Measurements from ENCODE around the gene RNF180. TPM values are rescaled to one million over a fixed set of nuclear protein-coding genes. Genes with fewer than 3 reads are reported as not detected.

The RNF180 gene
- total RNA-seq, 1 donor from 2014 or later, result 11.2 TPM

DNA sequence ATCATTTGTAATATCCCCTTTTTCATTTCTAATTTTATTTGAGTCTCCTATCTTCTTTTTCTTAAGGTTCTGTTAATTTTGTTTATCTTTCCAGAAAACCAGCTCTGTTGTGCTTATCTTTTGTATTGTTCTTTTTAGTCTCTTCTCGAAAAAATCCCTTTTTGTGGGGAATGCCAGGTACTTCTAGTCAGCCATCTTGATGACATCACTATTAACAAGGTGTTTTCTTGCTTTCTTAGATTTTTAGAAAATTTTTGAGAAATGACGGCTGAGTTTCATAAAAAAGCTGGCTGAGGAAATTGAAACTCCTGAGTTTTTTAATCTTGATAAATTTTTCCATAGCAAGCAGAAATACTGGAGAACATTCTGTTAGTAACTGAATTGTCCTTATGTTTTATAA, 10.7 kb downstream of the RNF180 start:
- Mint-ChIP-seq H3K9me3 (ENCODE audit: low read depth) (peaks cover 9% of the 10 kb centered on the region), H3K4me1 (ENCODE audit: low read depth) (no peaks in the 10 kb centered on the region), H3K36me3 (ENCODE audit: insufficient read depth) (peaks cover 10% of the 10 kb centered on the region), H3K4me3 (ENCODE audit: low read depth) (no peak overlapping the region), H3K27ac (no peak overlapping the region), H3K27me3 (no peaks in the 10 kb centered on the region)
- DNase-seq (ENCODE audit: low spot score, unreplicated experiment), result no peak
- TF ChIP-seq CTCF (IDR thresholded peaks at IDR 0.05; ENCODE audit: unreplicated experiment), result no peak

GRCh38 chr5:64180661-64181343, 15.2 kb downstream of the RNF180 start:
- H3K36me3 Mint-ChIP-seq (ENCODE audit: insufficient read depth), result no peaks in the 10 kb centered on the region
- TF ChIP-seq CTCF (IDR thresholded peaks at IDR 0.05; ENCODE audit: unreplicated experiment), result no peak
- no peaks in the 10 kb centered on the region for H3K27me3 Mint-ChIP-seq
- H3K9me3 Mint-ChIP-seq (ENCODE audit: low read depth), result no peaks in the 10 kb centered on the region
- H3K27ac Mint-ChIP-seq, result no peak overlapping the region
- H3K4me3 Mint-ChIP-seq (ENCODE audit: low read depth), result no peak overlapping the region
- peaks cover 4% of the 10 kb centered on the region for H3K4me1 Mint-ChIP-seq (ENCODE audit: low read depth)
- no peak for DNase-seq (ENCODE audit: low spot score, unreplicated experiment)

DNA sequence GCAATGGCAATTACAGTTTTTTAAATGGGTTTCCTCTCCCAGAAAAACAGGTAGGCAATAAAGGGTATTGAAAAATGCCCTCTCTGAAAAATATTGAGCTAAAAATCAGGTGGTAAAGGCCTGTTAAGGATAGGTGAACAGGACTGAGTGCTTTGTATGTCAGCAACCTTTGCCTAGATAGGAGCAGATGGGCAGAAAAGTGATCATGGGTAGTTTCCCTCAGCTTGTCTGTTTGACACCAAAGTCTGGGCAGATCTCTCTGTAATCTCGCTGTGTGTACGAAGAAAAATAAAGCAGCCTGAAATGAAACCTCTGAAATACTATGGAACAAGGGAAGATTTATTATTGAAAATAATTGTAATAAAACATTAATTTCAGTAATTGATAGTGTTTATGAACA, 15.8 kb downstream of the RNF180 start:
- no peak for DNase-seq (ENCODE audit: low spot score, unreplicated experiment)
- Mint-ChIP-seq H3K9me3 (ENCODE audit: low read depth) (no peaks in the 10 kb centered on the region), H3K4me1 (ENCODE audit: low read depth) (peaks cover 7% of the 10 kb centered on the region)

DNA sequence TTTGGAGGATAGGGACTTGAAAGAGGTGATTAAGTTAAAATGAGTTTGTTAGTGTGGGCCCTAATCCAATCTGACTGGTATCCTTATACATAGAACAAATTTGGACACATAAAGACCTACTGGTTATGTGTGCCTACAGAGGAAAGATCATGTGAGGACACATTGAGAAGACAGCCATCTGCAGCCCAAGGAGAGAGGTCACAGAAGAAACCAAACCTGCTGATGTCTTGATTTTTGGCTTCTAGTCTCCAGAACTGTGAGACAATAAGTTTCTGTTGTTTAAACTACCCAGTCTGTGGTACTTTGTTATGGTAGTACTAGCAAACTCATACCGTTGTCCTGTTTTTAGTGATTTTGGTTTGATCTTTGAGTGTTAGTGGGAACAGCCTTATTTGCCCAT, 18.3 kb downstream of the RNF180 start:
- Mint-ChIP-seq H3K4me3 (ENCODE audit: low read depth) (no peak overlapping the region), H3K36me3 (ENCODE audit: insufficient read depth) (no peaks in the 10 kb centered on the region), H3K27me3 (no peaks in the 10 kb centered on the region), H3K9me3 (ENCODE audit: low read depth) (no peaks in the 10 kb centered on the region), H3K4me1 (ENCODE audit: low read depth) (peaks cover 7% of the 10 kb centered on the region), H3K27ac (no peak overlapping the region)
- DNase-seq (ENCODE audit: low spot score, unreplicated experiment), result no peak
- TF ChIP-seq CTCF (IDR thresholded peaks at IDR 0.05; ENCODE audit: unreplicated experiment), result no peak

More for the DNA sequence above, 15.8 kb downstream of the RNF180 start:
- Mint-ChIP-seq H3K36me3 (ENCODE audit: insufficient read depth) (no peaks in the 10 kb centered on the region), H3K4me3 (ENCODE audit: low read depth) (no peak overlapping the region), H3K27me3 (no peaks in the 10 kb centered on the region), H3K27ac (no peak overlapping the region)
- TF ChIP-seq CTCF (IDR thresholded peaks at IDR 0.05; ENCODE audit: unreplicated experiment), result no peak

DNA sequence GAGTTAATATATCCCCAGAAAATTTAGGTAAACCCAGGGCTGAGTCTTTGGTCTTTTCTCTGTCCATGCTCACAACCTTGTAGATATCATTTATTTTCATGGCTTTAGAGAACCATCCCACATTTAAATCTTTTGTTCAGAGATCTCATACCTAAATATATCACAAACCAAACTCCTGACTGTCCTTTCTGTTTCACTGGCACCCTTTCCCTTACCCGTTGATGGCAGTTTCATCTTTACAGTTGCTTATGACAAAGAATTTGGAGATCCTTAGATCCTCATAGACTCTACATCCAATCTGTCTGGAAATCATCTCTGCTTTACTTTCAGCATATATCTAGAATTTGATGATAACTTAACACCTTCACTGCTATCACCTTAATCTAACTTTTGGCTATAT, 19.2 kb downstream of the RNF180 start:
- Mint-ChIP-seq H3K9me3 (ENCODE audit: low read depth) (no peaks in the 10 kb centered on the region), H3K27me3 (no peaks in the 10 kb centered on the region), H3K4me3 (ENCODE audit: low read depth) (no peak overlapping the region), H3K4me1 (ENCODE audit: low read depth) (peaks cover 7% of the 10 kb centered on the region), H3K36me3 (ENCODE audit: insufficient read depth) (no peaks in the 10 kb centered on the region), H3K27ac (no peak overlapping the region)
- no peak for TF ChIP-seq CTCF (IDR thresholded peaks at IDR 0.05; ENCODE audit: unreplicated experiment)
- no peak for DNase-seq (ENCODE audit: low spot score, unreplicated experiment)

Data from progenitor cell of endocrine pancreas (in vitro differentiated cells).